ENCODE measurements around the gene CSPG4. TPM values are rescaled to one million over a fixed set of nuclear protein-coding genes. Genes with fewer than 3 reads are reported as not detected.

The CSPG4 gene
- total and polyA plus RNA-seq, 2 of the 13 experiments (the other 11 are each of a cell fraction or from before 2014, with no cell fraction given) = 0.01 to 0.04 TPM

GRCh38 chr15:75725006-75725718 lies 12.5 kb upstream of the CSPG4 start:
- in situ Hi-C loops (cut with HindIII; ENCODE audit: extremely low pct_ligation_motif_present, low pct_unique_long_range_greater_than_20kb) = loop anchor here (10.0 kb wide), 2 partner anchors 80 to 200 kb away; no protein-coding TSS in a partner anchor
- intact Hi-C loops (cut with micrococcal nuclease; ENCODE audit: unreplicated experiment) = loop anchor here (10.0 kb wide), 1 partner anchor 200 kb away; no protein-coding TSS in a partner anchor
- ATAC-seq (no peak), DNase-seq (ENCODE audit: low spot score) (no peak), FAIRE-seq (no peak)
- ChIA-PET POLR2A (interaction anchor here (1.3 kb wide), 1 partner anchor 118 kb away, joined by 4 read pairs; the partner anchor contains the start of gene UBE2Q2), CTCF (ENCODE audit: low intra/inter-chr PET ratio, low total read pairs) (no interaction called here)
- Histone ChIP-seq H3K36me3 (replicated peaks in 1 of 2; ENCODE audit: control insufficient read depth in 1 of 2, insufficient read depth in 2 of 2, low read length in 2 of 2) (no peaks in the 10 kb centered on the region), H4K20me1 (ENCODE audit: insufficient read depth, low read length) (no peaks in the 10 kb centered on the region), H3K27me3 (ENCODE audit: control insufficient read depth in 1 of 2, insufficient read depth in 2 of 2, low read length in 2 of 2) (peaks cover 0 to 6% of the 10 kb centered on the region in 2 experiments; a peak in 2 of 5 replicates), H3K4me2 (ENCODE audit: low read depth, low read length) (no peak overlapping the region), H3K4me3 (replicated peaks in 1 of 3; ENCODE audit: insufficient read depth in 1 of 3, low read depth in 2 of 3, low read length in 3 of 3) (no peak overlapping the region), H3K9ac (ENCODE audit: insufficient read depth, low read depth, low read length) (no peak overlapping the region), H3K27ac (ENCODE audit: extremely low read length, insufficient read depth, low read length) (no peak overlapping the region), H3K4me1 (ENCODE audit: insufficient read depth, low read length) (peaks cover 27% of the 10 kb centered on the region), H2AFZ (ENCODE audit: low read length) (no peak overlapping the region), H3K9me3 (ENCODE audit: low read length) (no peaks in the 10 kb centered on the region), H3K79me2 (ENCODE audit: insufficient read depth, low read length) (no peaks in the 10 kb centered on the region)
- no TSS peak for BruUV-seq (replicated peaks)
- WGBS (ENCODE audit: low lambda C conversion rate) = 62% methylated on average over 3 of the region's 15 CpGs
- TF ChIP-seq NR2F1 (CRISPR knock-in tag; IDR thresholded peaks at IDR 0.05) = no peak
- no peak for TF ChIP-seq KIAA2018 (CRISPR knock-in tag; IDR thresholded peaks at IDR 0.05; ENCODE audit: borderline replicate concordance)
- no peak for TF ChIP-seq SIN3A (IDR thresholded peaks at IDR 0.05; ENCODE audit: borderline replicate concordance, low read depth, low read length)
- no peak for TF ChIP-seq PRDM10 (CRISPR knock-in tag; IDR thresholded peaks at IDR 0.05; ENCODE audit: low read depth)
- no peak for TF ChIP-seq CBFB (CRISPR knock-in tag; IDR thresholded peaks at IDR 0.05)
- no peak for TF ChIP-seq AKAP8 (CRISPR knock-in tag; IDR thresholded peaks at IDR 0.05)
- no peak for TF ChIP-seq THAP11 (CRISPR knock-in tag; IDR thresholded peaks at IDR 0.05)
- TF ChIP-seq ZNF629 (CRISPR knock-in tag; conservative IDR thresholded peaks at IDR 0.05) = no peak
- TF ChIP-seq NKX3-1 (CRISPR knock-in tag; IDR thresholded peaks at IDR 0.05) = no peak
- TF ChIP-seq PCBP1 (IDR thresholded peaks at IDR 0.05; ENCODE audit: borderline replicate concordance, low read depth, low read length) = no peak
- no peak for TF ChIP-seq ZNF619 (CRISPR knock-in tag; IDR thresholded peaks at IDR 0.05)

Data from HepG2 (cell line).